Skin epidermis (tissue), 12 donors: ENCODE measurements around the gene UNC13B.

Experiments used
- H3K27ac ChIP-seq, 21 experiments: fragments of 200-600 bp; sonication (generic) in 11 of 21; one replicate each; pipeline ENCODE4 v1.5.0; 2020; ENCODE audit warnings: mild to moderate bottlenecking in 3 of 21, inconsistent platforms in 2 of 21, moderate library complexity in 2 of 21
- H3K4me3 ChIP-seq, 7 experiments: fragments of 200-600 bp; sonication (generic) in 2 of 7; one replicate each; pipeline ENCODE4 v1.5.0; 2020; ENCODE audit warnings: inconsistent platforms in 2 of 7, mild to moderate bottlenecking in 2 of 7, moderate library complexity in 1 of 7

UNC13B gene

GRCh38 chr9:35262064-35262463 lies 100.3 kb downstream of the UNC13B start:
- no peak overlapping the region for H3K4me3 ChIP-seq
- no peak overlapping the region for H3K27ac ChIP-seq

DNA sequence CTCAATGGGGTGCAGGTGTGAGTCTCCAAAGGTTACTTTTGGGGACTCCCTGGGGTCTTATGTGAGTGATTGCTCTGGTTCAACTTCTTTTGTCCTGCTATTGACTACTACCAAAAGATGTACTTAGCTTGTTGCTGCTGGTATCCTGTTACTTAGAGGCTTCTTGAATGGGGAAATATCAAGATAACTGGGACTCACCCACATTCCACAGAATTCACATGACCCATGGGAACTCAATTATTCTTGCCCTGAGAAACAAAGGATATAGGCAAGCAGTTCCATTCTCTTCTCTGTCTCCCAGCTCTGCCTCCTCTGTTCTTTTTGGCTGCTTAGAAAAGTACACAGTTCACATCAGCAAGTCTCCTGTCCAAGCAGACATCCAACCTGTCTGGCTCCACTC lies 105.9 kb downstream of the UNC13B start:
- Histone ChIP-seq H3K27ac (no peak overlapping the region), H3K4me3 (no peak overlapping the region)

DNA sequence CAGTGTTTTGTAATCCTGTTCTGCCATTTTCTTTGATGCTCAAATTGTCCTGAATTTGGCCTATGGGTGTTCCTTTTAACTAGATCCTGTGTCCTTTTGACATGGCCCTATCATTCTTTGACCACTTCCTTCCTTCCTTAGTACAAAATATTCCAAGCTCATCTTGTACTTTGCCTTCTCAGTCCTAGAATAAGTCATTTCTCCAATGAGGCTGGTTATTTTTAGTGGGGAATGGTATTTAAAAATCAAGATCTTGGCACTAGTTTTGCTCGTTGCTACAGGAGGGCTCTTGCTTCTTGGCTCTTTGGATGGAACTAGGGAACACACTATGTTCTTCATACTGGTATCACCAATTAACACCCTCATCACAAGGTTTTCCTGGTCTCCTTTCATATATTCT lies 108.1 kb downstream of the UNC13B start:
- no peak overlapping the region for H3K27ac ChIP-seq
- no peak overlapping the region for H3K4me3 ChIP-seq

DNA sequence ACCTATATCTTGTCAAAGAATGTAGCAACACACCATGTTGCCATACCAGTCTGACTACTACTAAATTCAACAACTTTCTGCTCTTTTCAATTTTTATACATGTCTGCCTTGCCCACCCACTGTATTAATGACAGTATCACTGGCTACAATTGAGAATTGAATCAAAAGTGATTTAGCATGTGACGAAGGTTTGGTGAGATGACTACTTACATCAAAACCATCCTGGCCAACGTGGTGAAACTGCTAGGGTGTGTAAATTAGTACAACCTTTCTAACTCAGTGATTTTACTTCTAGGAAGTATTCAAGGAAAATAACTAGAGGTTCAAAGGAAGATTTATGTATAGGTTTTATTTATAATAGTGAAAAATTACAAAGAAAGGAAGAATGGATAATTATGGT lies 109.8 kb downstream of the UNC13B start:
- H3K27ac ChIP-seq: no peak overlapping the region
- no peak overlapping the region for H3K4me3 ChIP-seq

- Histone ChIP-seq H3K4me3 (no peak overlapping the region), H3K27ac (no peak overlapping the region)
Observed at GRCh38 chr9:35272989-35273388, 111.2 kb downstream of the UNC13B start.

- no peak overlapping the region for H3K4me3 ChIP-seq
- H3K27ac ChIP-seq: no peak overlapping the region
Observed at GRCh38 chr9:35273591-35273990, 111.8 kb downstream of the UNC13B start.

DNA sequence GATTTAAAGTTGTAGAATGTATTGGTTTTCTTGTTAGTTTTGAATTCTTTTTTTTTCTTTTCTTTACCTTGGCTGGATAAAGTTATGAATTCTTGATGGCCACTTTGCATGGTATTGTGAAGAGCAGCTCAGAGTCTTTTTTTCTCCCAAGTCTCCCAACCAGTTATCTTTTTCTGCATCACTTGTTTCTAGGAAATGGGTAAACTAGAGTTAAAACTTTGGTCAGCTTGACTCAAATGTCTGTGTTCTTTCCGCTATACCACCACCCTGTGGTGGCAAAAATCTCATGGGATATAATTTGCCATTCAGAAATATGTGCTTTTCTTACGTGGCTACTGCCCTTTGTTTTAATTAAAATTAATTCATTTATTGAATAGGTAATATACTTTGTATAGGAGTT lies 113.2 kb downstream of the UNC13B start:
- Histone ChIP-seq H3K27ac (no peak overlapping the region), H3K4me3 (no peak overlapping the region)

DNA sequence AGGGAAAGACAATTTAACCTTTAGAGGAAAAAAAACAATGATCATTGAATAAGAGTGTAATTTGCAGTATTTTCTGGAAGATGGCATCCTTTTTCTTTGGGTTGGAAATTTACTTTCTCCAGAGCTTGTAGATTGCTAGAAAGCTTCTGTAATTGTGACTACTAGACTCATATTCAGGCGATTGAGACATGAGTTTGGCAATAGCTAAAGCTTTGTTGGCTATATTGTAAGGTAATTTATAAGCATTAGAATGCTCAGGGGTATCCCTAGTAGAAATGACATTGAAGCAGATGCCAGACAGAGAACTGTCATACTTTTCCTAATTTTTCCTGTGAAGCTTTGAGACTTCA lies 115.3 kb downstream of the UNC13B start:
- peak overlapping the region in 1 of 7 experiments; percentile 10 for H3K4me3 ChIP-seq
- peak overlapping the region in 3 of 21 experiments; percentile 10 to 63 (median 21) for H3K27ac ChIP-seq

- Histone ChIP-seq H3K27ac (peak overlapping the region in 1 of 21 experiments; percentile 9), H3K4me3 (no peak overlapping the region)
Observed at GRCh38 chr9:35277628-35278359, 116.0 kb downstream of the UNC13B start.

DNA sequence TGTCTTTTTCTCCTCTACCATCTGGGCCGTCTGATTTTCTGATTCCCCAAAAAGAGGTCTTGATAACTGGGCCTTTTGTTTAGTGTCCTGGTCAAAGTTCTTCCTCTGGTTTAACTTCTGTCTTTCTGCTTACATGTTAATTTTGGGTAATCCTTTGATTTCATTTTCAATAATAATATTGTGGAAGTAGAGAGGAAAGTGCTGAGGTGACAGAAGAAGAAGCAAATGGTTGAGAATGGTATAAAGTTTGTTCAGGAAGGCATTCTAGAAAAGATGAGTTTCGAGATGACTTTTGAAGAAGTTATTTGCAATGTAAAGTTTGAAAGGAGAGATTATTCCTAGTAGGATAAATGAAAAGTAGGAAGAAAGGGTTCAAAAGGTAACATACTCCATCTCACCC lies 118.1 kb downstream of the UNC13B start:
- H3K27ac ChIP-seq: no peak overlapping the region
- H3K4me3 ChIP-seq: no peak overlapping the region

DNA sequence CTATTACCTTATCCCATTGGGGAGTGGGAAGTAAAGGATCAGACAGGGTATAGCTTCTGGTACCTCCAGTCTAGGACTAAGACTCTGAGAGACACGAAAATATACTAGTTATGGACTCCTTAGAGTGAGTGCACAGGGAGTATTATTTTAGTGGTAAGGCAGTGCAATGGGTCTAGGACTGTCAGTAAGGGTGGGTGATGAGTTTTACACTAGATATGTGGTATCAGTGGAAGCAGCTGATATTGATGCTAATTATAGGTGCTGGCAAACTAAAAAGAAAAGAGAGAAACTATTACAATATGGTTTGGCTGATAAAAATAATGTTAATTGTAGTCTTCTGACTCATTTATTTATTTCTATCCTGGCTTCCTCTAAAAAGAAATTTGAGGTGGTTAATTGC lies 118.6 kb downstream of the UNC13B start:
- H3K4me3 ChIP-seq: no peak overlapping the region
- no peak overlapping the region for H3K27ac ChIP-seq

GRCh38 chr9:35285731-35286130 lies 123.9 kb downstream of the UNC13B start:
- no peak overlapping the region for H3K4me3 ChIP-seq
- no peak overlapping the region for H3K27ac ChIP-seq

DNA sequence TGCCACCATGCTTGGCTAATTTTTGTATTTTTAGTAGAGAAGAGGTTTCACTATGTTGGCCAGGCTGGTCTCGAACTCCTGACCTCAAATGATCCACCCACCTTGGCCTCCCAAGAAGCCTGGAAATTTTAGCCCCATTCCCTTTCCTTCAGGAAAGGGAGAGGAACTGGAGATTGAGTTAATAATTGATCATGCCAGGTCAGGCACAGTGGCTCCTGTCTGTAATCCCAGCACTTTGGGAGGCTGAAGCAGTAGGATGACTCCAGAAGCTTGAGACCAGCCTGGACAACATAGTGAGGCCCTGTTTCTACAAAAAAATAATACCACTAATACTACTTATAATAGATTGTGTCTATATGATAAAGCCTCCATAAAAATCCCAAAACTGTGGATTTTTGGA lies 124.6 kb downstream of the UNC13B start:
- no peak overlapping the region for H3K27ac ChIP-seq
- H3K4me3 ChIP-seq: no peak overlapping the region

DNA sequence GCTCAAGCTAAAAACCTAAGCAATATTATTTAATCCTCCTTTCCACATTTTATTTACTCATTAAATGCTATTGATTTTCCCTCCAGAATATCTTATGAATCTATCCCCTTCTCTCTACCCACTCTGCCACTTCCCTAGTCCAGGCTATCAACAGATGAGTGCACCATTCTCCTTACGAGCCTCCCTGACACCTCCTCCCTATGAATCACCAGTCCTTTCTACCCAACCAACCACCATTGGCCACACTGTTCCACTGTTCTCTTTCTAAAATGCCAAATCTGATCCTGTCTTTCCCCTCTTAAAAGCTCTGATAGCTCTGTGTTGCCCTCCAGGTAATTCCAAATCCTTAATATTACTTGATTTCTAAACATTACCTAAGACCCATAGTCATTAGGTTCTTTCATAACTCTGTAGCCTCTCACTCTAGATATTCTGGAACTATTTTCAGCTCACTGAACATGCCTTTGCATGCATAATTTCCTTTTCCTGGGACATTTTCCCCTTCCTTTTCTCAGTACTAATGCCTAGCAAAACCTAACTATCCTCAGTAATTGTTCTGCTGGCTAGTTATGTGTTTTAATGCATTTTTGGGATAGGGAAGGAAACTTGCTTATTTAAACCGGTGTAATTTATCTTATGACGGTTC lies 126.3 kb downstream of the UNC13B start:
- H3K27ac ChIP-seq: peak overlapping the region in 5 of 21 experiments; percentile 9 to 47 (median 28)

GRCh38 chr9:35288778-35289177 lies 127.0 kb downstream of the UNC13B start:
- Histone ChIP-seq H3K4me3 (no peak overlapping the region), H3K27ac (peak overlapping the region in 3 of 21 experiments; percentile 11 to 47 (median 33))

More for the DNA sequence above, 126.3 kb downstream of the UNC13B start:
- H3K4me3 ChIP-seq: no peak overlapping the region

DNA sequence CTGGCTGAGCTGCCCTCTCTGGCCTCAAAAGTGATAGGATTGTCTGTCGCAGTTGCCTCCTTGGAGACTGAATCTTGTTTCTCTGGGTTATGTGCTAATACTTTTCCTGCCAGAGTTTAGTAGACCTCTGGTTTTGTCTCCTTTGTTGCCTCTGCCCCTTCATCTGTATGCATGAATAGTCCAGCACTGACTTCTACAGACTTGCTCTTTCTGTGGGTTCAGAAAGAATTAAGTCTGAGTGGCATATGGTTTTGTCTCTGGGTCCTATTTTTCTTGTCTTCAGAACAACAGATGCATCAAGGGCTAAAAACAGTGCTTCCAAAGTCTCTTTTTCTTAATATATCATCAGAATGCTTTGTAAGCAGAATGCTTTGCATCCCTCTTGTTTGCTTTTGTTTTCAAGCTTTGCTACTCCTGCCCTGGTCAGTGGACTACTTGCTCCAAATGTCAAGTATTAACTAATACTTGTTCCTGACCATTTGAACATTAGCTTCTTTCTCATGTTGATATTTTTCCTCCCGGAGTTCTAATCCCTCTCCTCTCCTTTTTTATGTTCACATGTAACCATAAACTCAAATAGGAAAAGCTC lies 131.7 kb downstream of the UNC13B start:
- H3K27ac ChIP-seq: no peak overlapping the region
- no peak overlapping the region for H3K4me3 ChIP-seq

- no peak overlapping the region for H3K4me3 ChIP-seq
- no peak overlapping the region for H3K27ac ChIP-seq
Observed at GRCh38 chr9:35294066-35294465, 132.3 kb downstream of the UNC13B start.

GRCh38 chr9:35294556-35294955 lies 132.7 kb downstream of the UNC13B start:
- H3K27ac ChIP-seq: no peak overlapping the region

DNA sequence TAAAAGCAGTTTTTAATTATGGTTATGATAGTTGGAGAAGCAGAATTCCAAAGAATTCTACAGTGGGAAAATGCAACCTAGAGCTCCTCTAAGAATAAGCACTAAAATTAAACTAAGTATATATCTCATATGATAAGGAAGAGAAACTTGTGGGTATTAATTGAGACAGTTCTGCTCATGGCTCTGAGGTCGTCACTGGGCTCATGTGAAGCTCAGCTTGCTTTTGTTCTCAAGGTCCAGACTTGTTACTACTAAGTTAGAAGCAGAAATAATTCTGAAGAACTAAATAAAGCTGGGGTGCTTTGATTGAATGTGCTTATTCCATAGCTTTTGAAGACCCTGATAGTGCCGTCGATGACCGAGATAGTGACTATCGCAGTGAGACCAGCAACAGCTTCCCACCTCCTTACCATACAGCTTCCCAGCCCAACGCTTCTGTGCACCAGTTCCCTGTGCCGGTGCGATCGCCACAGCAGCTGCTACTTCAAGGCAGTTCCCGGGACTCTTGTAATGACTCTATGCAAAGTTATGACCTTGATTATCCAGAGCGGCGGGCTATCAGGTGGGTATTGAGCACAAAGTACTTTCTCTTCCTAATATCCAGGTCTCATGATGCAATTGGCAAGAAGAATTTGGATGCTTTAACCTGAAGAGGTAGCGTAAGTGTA lies 133.7 kb downstream of the UNC13B start:
- H3K27ac ChIP-seq: no peak overlapping the region
- H3K4me3 ChIP-seq: no peak overlapping the region

More at GRCh38 chr9:35294556-35294955, 132.7 kb downstream of the UNC13B start:
- H3K4me3 ChIP-seq: no peak overlapping the region

DNA sequence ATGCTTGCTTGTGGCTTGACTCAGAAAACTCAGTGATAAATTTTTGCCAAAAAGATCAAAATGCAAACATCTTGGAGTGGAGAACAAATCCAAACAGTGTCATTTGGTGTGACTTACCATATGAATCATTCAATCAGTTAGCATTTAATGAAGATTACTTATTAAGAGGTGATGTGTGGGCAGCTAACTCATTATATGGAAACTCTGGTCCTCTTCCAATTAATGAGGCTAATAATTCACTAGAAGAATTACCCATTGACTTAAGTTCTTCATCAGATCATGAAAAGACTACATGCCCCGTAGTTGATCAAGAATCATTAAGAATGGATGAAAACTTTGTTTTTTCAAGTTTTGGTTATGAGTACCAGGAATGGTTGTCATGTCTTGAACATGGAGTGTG lies 141.8 kb downstream of the UNC13B start:
- H3K27ac ChIP-seq: no peak overlapping the region
- H3K4me3 ChIP-seq: no peak overlapping the region

- H3K4me3 ChIP-seq: no peak overlapping the region
- no peak overlapping the region for H3K27ac ChIP-seq
Observed at GRCh38 chr9:35306283-35306682, 144.5 kb downstream of the UNC13B start.
